SK-N-SH treated with all-trans-retinoic acid at 6 μM for 48 hours (cell line): ENCODE data around the gene PDE4B.

Experiments used
- PPARA ChIP-seq: fragments of 250-450 bp; sonication (Bioruptor Pico); IDR thresholded peaks from 2 replicates; pipeline ENCODE4 v1.5.0; 2020; ENCODE audit warnings: mild to moderate bottlenecking, borderline replicate concordance
- RARB ChIP-seq: fragments of 250-450 bp; sonication (Bioruptor Pico); IDR thresholded peaks from 2 replicates; pipeline ENCODE4 v1.8.0; 2021; ENCODE audit warnings: mild to moderate bottlenecking, moderate library complexity
- TOX ChIP-seq: fragments of 250-450 bp; sonication (Bioruptor Pico); IDR thresholded peaks from 2 replicates; pipeline ENCODE4 v1.8.0; 2021; ENCODE audit warnings: mild to moderate bottlenecking, moderate library complexity, borderline replicate concordance
- ZFP30 ChIP-seq: fragments of 450-650 bp; formaldehyde crosslinking; IDR thresholded peaks from 2 replicates; pipeline ENCODE4 v1.5.0; 2022; ENCODE audit warnings: mild to moderate bottlenecking, moderate library complexity
- TF ChIP-seq, protein P1 (sequence below): fragments of 250-450 bp; sonication (Bioruptor Pico); IDR thresholded peaks from 2 replicates; pipeline ENCODE4 v1.5.1; 2020; ENCODE audit warnings: low read depth, mild to moderate bottlenecking, moderate library complexity
- TF ChIP-seq, protein P2 (sequence below): fragments of 250-450 bp; sonication (Bioruptor Pico); IDR thresholded peaks from 2 replicates; pipeline ENCODE4 v1.5.0; 2020; ENCODE audit warnings: mild to moderate bottlenecking, moderate library complexity

DNA sequence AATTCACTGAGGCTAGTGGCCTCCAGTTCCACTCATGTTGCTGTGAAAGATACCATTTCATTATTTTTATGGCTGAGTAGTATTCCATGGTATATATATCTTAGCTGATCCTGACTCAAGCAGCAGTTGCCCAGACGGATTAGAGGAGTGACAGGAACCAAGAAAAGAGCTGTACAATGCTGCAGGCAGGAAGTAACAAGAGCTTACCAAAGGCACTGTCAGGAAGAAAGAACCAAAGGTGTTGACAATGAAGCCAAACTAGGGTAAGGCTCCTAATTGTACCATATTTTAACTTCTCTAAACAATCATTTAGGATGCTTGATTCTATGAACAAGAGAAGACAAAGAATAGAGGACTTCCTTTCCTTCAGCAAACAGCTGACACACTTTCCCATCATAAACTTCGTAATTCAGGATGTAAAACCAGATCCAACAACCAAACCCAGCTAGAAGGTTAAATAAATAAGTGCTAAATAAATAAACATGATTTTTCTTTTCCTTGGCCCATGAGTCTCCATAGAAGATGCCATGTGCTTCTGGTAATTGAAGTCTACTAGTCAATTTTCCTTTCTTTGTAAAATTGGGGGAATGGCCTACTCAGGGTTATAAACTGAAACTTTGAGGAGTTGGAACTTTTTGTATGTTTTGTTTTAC is 493.0 kb downstream of the PDE4B start:
- no peak for TF ChIP-seq TOX (CRISPR knock-in tag)
- no peak for TF ChIP-seq RARB (CRISPR knock-in tag)
- TF ChIP-seq, protein P1, sequence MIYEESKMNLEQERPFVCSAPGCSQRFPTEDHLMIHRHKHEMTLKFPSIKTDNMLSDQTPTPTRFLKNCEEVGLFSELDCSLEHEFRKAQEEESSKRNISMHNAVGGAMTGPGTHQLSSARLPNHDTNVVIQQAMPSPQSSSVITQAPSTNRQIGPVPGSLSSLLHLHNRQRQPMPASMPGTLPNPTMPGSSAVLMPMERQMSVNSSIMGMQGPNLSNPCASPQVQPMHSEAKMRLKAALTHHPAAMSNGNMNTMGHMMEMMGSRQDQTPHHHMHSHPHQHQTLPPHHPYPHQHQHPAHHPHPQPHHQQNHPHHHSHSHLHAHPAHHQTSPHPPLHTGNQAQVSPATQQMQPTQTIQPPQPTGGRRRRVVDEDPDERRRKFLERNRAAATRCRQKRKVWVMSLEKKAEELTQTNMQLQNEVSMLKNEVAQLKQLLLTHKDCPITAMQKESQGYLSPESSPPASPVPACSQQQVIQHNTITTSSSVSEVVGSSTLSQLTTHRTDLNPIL (CRISPR knock-in tag): no peak
- TF ChIP-seq, protein P2, sequence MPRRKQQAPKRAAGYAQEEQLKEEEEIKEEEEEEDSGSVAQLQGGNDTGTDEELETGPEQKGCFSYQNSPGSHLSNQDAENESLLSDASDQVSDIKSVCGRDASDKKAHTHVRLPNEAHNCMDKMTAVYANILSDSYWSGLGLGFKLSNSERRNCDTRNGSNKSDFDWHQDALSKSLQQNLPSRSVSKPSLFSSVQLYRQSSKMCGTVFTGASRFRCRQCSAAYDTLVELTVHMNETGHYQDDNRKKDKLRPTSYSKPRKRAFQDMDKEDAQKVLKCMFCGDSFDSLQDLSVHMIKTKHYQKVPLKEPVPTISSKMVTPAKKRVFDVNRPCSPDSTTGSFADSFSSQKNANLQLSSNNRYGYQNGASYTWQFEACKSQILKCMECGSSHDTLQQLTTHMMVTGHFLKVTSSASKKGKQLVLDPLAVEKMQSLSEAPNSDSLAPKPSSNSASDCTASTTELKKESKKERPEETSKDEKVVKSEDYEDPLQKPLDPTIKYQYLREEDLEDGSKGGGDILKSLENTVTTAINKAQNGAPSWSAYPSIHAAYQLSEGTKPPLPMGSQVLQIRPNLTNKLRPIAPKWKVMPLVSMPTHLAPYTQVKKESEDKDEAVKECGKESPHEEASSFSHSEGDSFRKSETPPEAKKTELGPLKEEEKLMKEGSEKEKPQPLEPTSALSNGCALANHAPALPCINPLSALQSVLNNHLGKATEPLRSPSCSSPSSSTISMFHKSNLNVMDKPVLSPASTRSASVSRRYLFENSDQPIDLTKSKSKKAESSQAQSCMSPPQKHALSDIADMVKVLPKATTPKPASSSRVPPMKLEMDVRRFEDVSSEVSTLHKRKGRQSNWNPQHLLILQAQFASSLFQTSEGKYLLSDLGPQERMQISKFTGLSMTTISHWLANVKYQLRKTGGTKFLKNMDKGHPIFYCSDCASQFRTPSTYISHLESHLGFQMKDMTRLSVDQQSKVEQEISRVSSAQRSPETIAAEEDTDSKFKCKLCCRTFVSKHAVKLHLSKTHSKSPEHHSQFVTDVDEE (CRISPR knock-in tag): no peak
- no peak for TF ChIP-seq PPARA (CRISPR knock-in tag)
- TF ChIP-seq ZFP30 (CRISPR knock-in tag): no peak
